Mesenchymal stem cell (in vitro differentiated cells and primary cell): Measurements from ENCODE around the gene SUPT20HL2.

ENCODE experiments used
- DNase-seq: peaks from one replicate; pipeline ENCODE4 v3.0.0-alpha.2; 2013
- H2AFZ ChIP-seq: one replicate; pipeline ENCODE4 v1.6.1; 2013; ENCODE audit warnings: low read depth, mild to moderate bottlenecking, control low read depth, inconsistent platforms, low read length, moderate library complexity
- H2AK5ac ChIP-seq: 2 replicates; pipeline ENCODE4 v1.6.1; 2013; ENCODE audit warnings: low read length, moderate library complexity, mild to moderate bottlenecking, inconsistent platforms; ENCODE audit not compliant: severe bottlenecking
- H2BK120ac ChIP-seq: one replicate; pipeline ENCODE4 v1.6.1; 2013; ENCODE audit warnings: low read depth, mild to moderate bottlenecking, inconsistent platforms, low read length, moderate library complexity
- H2BK12ac ChIP-seq, 2 experiments: one replicate each; pipeline ENCODE4 v1.6.1; 2013; ENCODE audit warnings: inconsistent platforms in 2 of 2, low read length in 2 of 2, mild to moderate bottlenecking in 2 of 2, moderate library complexity in 2 of 2, control low read depth in 1 of 2
- H2BK15ac ChIP-seq: one replicate; pipeline ENCODE4 v1.6.1; 2013; ENCODE audit warnings: mild to moderate bottlenecking, low read depth, inconsistent platforms; ENCODE audit not compliant: poor library complexity, severe bottlenecking
- H2BK5ac ChIP-seq: 2 replicates; pipeline ENCODE4 v1.6.1; 2013; ENCODE audit warnings: low read depth, mild to moderate bottlenecking, low read length, control low read depth, inconsistent platforms; ENCODE audit not compliant: poor library complexity, severe bottlenecking
- H3K14ac ChIP-seq, 2 experiments: one replicate each; pipeline ENCODE4 v1.6.1; 2013; ENCODE audit warnings: inconsistent platforms in 2 of 2, low read length in 2 of 2, control low read depth in 1 of 2, mild to moderate bottlenecking in 1 of 2, moderate library complexity in 1 of 2
- H3K18ac ChIP-seq, 2 experiments: one replicate each; pipeline ENCODE4 v1.6.1; 2013; ENCODE audit warnings: inconsistent platforms in 2 of 2, low read length in 2 of 2, control low read depth in 1 of 2, low read depth in 1 of 2, mild to moderate bottlenecking in 1 of 2
- H3K23ac ChIP-seq, 2 experiments: one replicate each; pipeline ENCODE4 v1.6.1; 2013; ENCODE audit warnings: inconsistent platforms in 2 of 2, low read length in 2 of 2, mild to moderate bottlenecking in 2 of 2, moderate library complexity in 2 of 2, control low read depth in 1 of 2
- H3K27ac ChIP-seq: 2 replicates; pipeline ENCODE4 v1.5.1; 2013; ENCODE audit warnings: mild to moderate bottlenecking, moderate library complexity, low read length, control low read depth, inconsistent platforms; ENCODE audit not compliant: poor library complexity, severe bottlenecking
- H3K27me3 ChIP-seq, 2 experiments: 2 replicates each; pipeline versions ENCODE4 v1.6.1 to v1.7.0; 2013; ENCODE audit warnings: low read length in 2 of 2, mild to moderate bottlenecking in 2 of 2, moderate library complexity in 2 of 2, control low read depth in 1 of 2, inconsistent platforms in 1 of 2; ENCODE audit not compliant: control insufficient read depth in 1 of 2, insufficient read depth in 1 of 2
- H3K36me3 ChIP-seq, 2 experiments: 2 replicates each; pipeline versions ENCODE4 v1.6.1 to v1.7.0; 2013; ENCODE audit warnings: low read length in 2 of 2, control low read depth in 1 of 2, inconsistent platforms in 1 of 2, low read depth in 1 of 2, mild to moderate bottlenecking in 1 of 2; ENCODE audit not compliant: insufficient read depth in 2 of 2, control insufficient read depth in 1 of 2
- H3K4ac ChIP-seq, 2 experiments: one replicate each; pipeline ENCODE4 v1.6.1; 2013; ENCODE audit warnings: inconsistent platforms in 2 of 2, low read length in 2 of 2, mild to moderate bottlenecking in 2 of 2, moderate library complexity in 2 of 2, control low read depth in 1 of 2, low read depth in 1 of 2
- H3K4me1 ChIP-seq: 2 replicates; pipeline ENCODE4 v1.6.1; 2013; ENCODE audit warnings: low read depth, low read length, control low read depth; ENCODE audit not compliant: control insufficient read depth, insufficient read depth
- H3K4me2 ChIP-seq: 2 replicates; pipeline ENCODE4 v1.6.1; 2013; ENCODE audit warnings: low read length, mild to moderate bottlenecking, inconsistent platforms; ENCODE audit not compliant: poor library complexity, severe bottlenecking
- H3K4me3 ChIP-seq, 2 experiments: 2 replicates each; pipeline versions ENCODE4 v1.5.1 to v1.7.0; 2013; ENCODE audit warnings: low read length in 2 of 2, mild to moderate bottlenecking in 2 of 2, control low read depth in 1 of 2, low read depth in 1 of 2; ENCODE audit not compliant: insufficient read depth in 1 of 2
- H3K79me1 ChIP-seq: replicated peaks from 2 replicates; pipeline ENCODE4 v1.6.1; 2013; ENCODE audit warnings: mild to moderate bottlenecking, control low read depth, low read length, inconsistent platforms; ENCODE audit not compliant: poor library complexity, severe bottlenecking
- H3K9ac ChIP-seq: 2 replicates; pipeline ENCODE4 v1.7.0; 2013; ENCODE audit warnings: mild to moderate bottlenecking, low read length, moderate library complexity
- H3K9me3 ChIP-seq: 2 replicates; pipeline ENCODE4 v1.7.0; 2013; ENCODE audit warnings: mild to moderate bottlenecking, low read length; ENCODE audit not compliant: control insufficient read depth
- H4K8ac ChIP-seq: one replicate; pipeline ENCODE4 v1.6.1; 2013; ENCODE audit warnings: inconsistent platforms, mild to moderate bottlenecking, low read length, moderate library complexity
- H4K91ac ChIP-seq: one replicate; pipeline ENCODE4 v1.6.1; 2013; ENCODE audit warnings: mild to moderate bottlenecking, low read length, inconsistent platforms
- WGBS: methylation state at CpG from one replicate; pipeline ENCODE4 v1.1.7; 2013; ENCODE audit warnings: mixed read lengths; 5-methylcytosine and 5-hydroxymethylcytosine counted together

Gene SUPT20HL2

GRCh38 chrX:24276015-24276414 lies 37.9 kb downstream of the SUPT20HL2 start:
- H2BK5ac ChIP-seq, result no peak overlapping the region
- H2BK15ac ChIP-seq, result no peak overlapping the region
- no peak overlapping the region for H2AK5ac ChIP-seq
- no peak overlapping the region for H4K91ac ChIP-seq
- no peaks in the 10 kb centered on the region for H3K79me1 ChIP-seq
- H3K27ac ChIP-seq, result no peak overlapping the region
- peaks cover 7% of the 10 kb centered on the region for H3K9me3 ChIP-seq
- no peak overlapping the region for H2BK12ac ChIP-seq
- no peak overlapping the region for H2AFZ ChIP-seq
- no peak overlapping the region for H3K4ac ChIP-seq
- no peak overlapping the region for H2BK120ac ChIP-seq
- no peak overlapping the region for H3K9ac ChIP-seq
- H3K36me3 ChIP-seq, result no peaks in the 10 kb centered on the region
- DNase-seq, result no peak
- peaks cover 0 to 9% of the 10 kb centered on the region in 2 experiments for H3K27me3 ChIP-seq
- no peak overlapping the region for H3K4me3 ChIP-seq
- H3K4me1 ChIP-seq, result no peaks in the 10 kb centered on the region
- no peak overlapping the region for H3K23ac ChIP-seq
- no peak overlapping the region for H3K4me2 ChIP-seq
- H4K8ac ChIP-seq, result no peak overlapping the region
- H3K14ac ChIP-seq, result no peak overlapping the region
- no peak overlapping the region for H3K18ac ChIP-seq
- WGBS, result 100% methylated on average over 1 of the region's 5 CpGs

- H3K14ac ChIP-seq, result no peak overlapping the region
- H3K36me3 ChIP-seq, result no peaks in the 10 kb centered on the region
- H3K4me1 ChIP-seq, result no peaks in the 10 kb centered on the region
- H3K4me2 ChIP-seq, result no peak overlapping the region
- no peak overlapping the region for H2BK5ac ChIP-seq
- H3K18ac ChIP-seq, result no peak overlapping the region
- peaks cover 0 to 17% of the 10 kb centered on the region in 2 experiments for H3K27me3 ChIP-seq
- H3K4ac ChIP-seq, result no peak overlapping the region
- H3K9me3 ChIP-seq, result peaks cover 11% of the 10 kb centered on the region
- no peak overlapping the region for H3K9ac ChIP-seq
- H3K27ac ChIP-seq, result no peak overlapping the region
- no peak overlapping the region for H2AFZ ChIP-seq
- no peak overlapping the region for H2BK12ac ChIP-seq
- H3K79me1 ChIP-seq, result no peaks in the 10 kb centered on the region
- no peak for DNase-seq
- no peak overlapping the region for H2BK120ac ChIP-seq
- H3K23ac ChIP-seq, result no peak overlapping the region
- H3K4me3 ChIP-seq, result no peak overlapping the region
- H2BK15ac ChIP-seq, result no peak overlapping the region
- H4K8ac ChIP-seq, result no peak overlapping the region
- H2AK5ac ChIP-seq, result no peak overlapping the region
- H4K91ac ChIP-seq, result no peak overlapping the region
Measured at GRCh38 chrX:24271262-24271661, 42.6 kb downstream of the SUPT20HL2 start.

DNA sequence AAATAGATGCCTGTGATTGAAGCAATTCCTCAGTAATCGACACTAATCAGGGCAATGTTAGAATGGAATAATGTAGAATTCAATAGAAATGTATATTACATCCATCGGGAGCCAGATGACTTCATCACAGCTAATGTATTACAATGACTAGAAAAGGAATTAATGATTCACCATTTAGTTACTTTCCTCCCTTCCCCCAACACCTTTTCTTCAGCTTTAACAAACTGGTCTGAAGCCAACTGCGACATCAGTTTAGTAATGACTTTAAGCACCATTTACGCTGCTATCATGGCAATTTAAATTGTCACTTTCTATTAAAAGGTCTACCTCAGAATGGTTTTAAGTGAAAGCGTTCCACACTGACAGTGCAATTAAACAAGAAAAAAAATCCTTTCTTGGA lies 45.1 kb downstream of the SUPT20HL2 start:
- H3K9me3 ChIP-seq, result peaks cover 11% of the 10 kb centered on the region
- no peak overlapping the region for H4K8ac ChIP-seq
- H3K9ac ChIP-seq, result no peak overlapping the region
- H3K79me1 ChIP-seq, result no peaks in the 10 kb centered on the region
- no peak overlapping the region for H3K4me2 ChIP-seq
- no peak overlapping the region for H3K14ac ChIP-seq
- no peak overlapping the region for H3K4ac ChIP-seq
- no peak overlapping the region for H4K91ac ChIP-seq
- no peak overlapping the region for H2BK5ac ChIP-seq
- no peak overlapping the region for H2AK5ac ChIP-seq
- no peak for DNase-seq
- no peak overlapping the region for H3K4me3 ChIP-seq
- no peak overlapping the region for H2BK15ac ChIP-seq
- H2BK120ac ChIP-seq, result no peak overlapping the region
- H2AFZ ChIP-seq, result no peak overlapping the region
- no peaks in the 10 kb centered on the region for H3K4me1 ChIP-seq
- H3K27me3 ChIP-seq, result peaks cover 0 to 22% of the 10 kb centered on the region in 2 experiments
- WGBS, result 96% methylated on average over 5 of the region's 5 CpGs
- H3K27ac ChIP-seq, result no peak overlapping the region
- no peak overlapping the region for H2BK12ac ChIP-seq
- no peaks in the 10 kb centered on the region for H3K36me3 ChIP-seq
- H3K18ac ChIP-seq, result no peak overlapping the region
- no peak overlapping the region for H3K23ac ChIP-seq

- Histone ChIP-seq H3K4me2 (no peak overlapping the region), H2AFZ (no peak overlapping the region), H4K91ac (no peak overlapping the region), H2AK5ac (no peak overlapping the region), H3K14ac (no peak overlapping the region), H3K4ac (no peak overlapping the region), H3K4me3 (no peak overlapping the region), H2BK15ac (no peak overlapping the region), H2BK12ac (no peak overlapping the region), H4K8ac (no peak overlapping the region), H3K27me3 (peaks cover 0 to 29% of the 10 kb centered on the region in 2 experiments), H3K27ac (no peak overlapping the region), H3K79me1 (no peaks in the 10 kb centered on the region), H2BK120ac (no peak overlapping the region), H3K18ac (no peak overlapping the region), H3K36me3 (no peaks in the 10 kb centered on the region), H3K9ac (no peak overlapping the region), H3K23ac (no peak overlapping the region), H3K9me3 (peaks cover 11% of the 10 kb centered on the region), H2BK5ac (no peak overlapping the region), H3K4me1 (no peaks in the 10 kb centered on the region)
- WGBS, result 20% methylated on average over 1 of the region's 4 CpGs
- DNase-seq, result no peak
Measured at GRCh38 chrX:24266996-24267395, 46.9 kb downstream of the SUPT20HL2 start.
